DOHH2 (cell line): ENCODE data around the gene ORC2.

Experiments used
- H3F3A ChIP-seq: fragments of 200-600 bp; sonication (generic), shearing (Covaris generic); 2 replicates; pipeline ENCODE4 v1.6.0; 2016; ENCODE audit warnings: antibody characterized with exemption, mild to moderate bottlenecking; ENCODE audit not compliant: control insufficient read depth, insufficient read depth
- H3K27ac ChIP-seq: fragments of 200-600 bp; sonication (generic); 2 replicates; pipeline ENCODE4 v1.5.1; 2014; ENCODE audit warnings: low read depth, mild to moderate bottlenecking, low read length, moderate library complexity
- H3K27me3 ChIP-seq: fragments of 200-600 bp; sonication (generic); 2 replicates; pipeline ENCODE4 v1.6.1; 2014; ENCODE audit warnings: mild to moderate bottlenecking, low read length, mixed read lengths; ENCODE audit not compliant: control insufficient read depth
- H3K36me3 ChIP-seq: fragments of 200-600 bp; sonication (generic); 2 replicates; pipeline ENCODE4 v1.6.1; 2014; ENCODE audit warnings: mild to moderate bottlenecking, low read length, moderate library complexity, mixed read lengths; ENCODE audit not compliant: control insufficient read depth
- H3K4me1 ChIP-seq: fragments of 200-600 bp; sonication (generic); 2 replicates; pipeline ENCODE4 v1.6.1; 2014; ENCODE audit warnings: mild to moderate bottlenecking, low read length, mixed read lengths; ENCODE audit not compliant: control insufficient read depth
- H3K4me2 ChIP-seq: fragments of 200-600 bp; sonication (generic); 2 replicates; pipeline ENCODE4 v1.6.0; 2014; ENCODE audit warnings: mild to moderate bottlenecking, low read length, moderate library complexity
- H3K4me3 ChIP-seq: fragments of 200-600 bp; sonication (generic); 2 replicates; pipeline ENCODE4 v1.5.1; 2014; ENCODE audit warnings: mild to moderate bottlenecking, low read length, mixed read lengths
- H3K79me2 ChIP-seq: fragments of 200-600 bp; sonication (generic); 2 replicates; pipeline ENCODE4 v1.6.1; 2014; ENCODE audit warnings: mild to moderate bottlenecking, low read length, mixed read lengths; ENCODE audit not compliant: control insufficient read depth
- H3K9me2 ChIP-seq: fragments of 200-600 bp; sonication (generic); replicated peaks from 2 replicates; pipeline ENCODE4 v1.6.1; 2014; ENCODE audit warnings: mild to moderate bottlenecking, low read length, mixed read lengths; ENCODE audit not compliant: control insufficient read depth
- H3K9me3 ChIP-seq: fragments of 200-600 bp; sonication (generic); 2 replicates; pipeline ENCODE4 v1.6.1; 2014; ENCODE audit warnings: antibody characterized with exemption, low read length, mixed read lengths; ENCODE audit not compliant: control insufficient read depth, insufficient read depth
- H4K20me1 ChIP-seq: fragments of 200-600 bp; sonication (generic); 2 replicates; pipeline ENCODE4 v1.6.0; 2014; ENCODE audit warnings: low read depth, mild to moderate bottlenecking, antibody characterized with exemption, low read length, moderate library complexity; ENCODE audit not compliant: control insufficient read depth, insufficient read depth
- CTCF ChIP-seq: fragments of 200-600 bp; sonication (generic); IDR thresholded peaks from one replicate; pipeline ENCODE4 v1.5.1; 2014; ENCODE audit warnings: antibody characterized with exemption, mild to moderate bottlenecking, low read depth, low read length; ENCODE audit not compliant: poor library complexity, severe bottlenecking
- EZH2phosphoT487 ChIP-seq: fragments of 200-600 bp; sonication (generic); IDR thresholded peaks from 2 replicates; pipeline ENCODE4 v1.6.1; 2017; ENCODE audit warnings: borderline replicate concordance, mild to moderate bottlenecking, antibody characterized with exemption, low read length, moderate library complexity, mixed read lengths

The ORC2 gene

GRCh38 chr2:200877443-200877842 is 86.0 kb downstream of the ORC2 start:
- Histone ChIP-seq H3K27me3 (no peaks in the 10 kb centered on the region), H3F3A (no peaks in the 10 kb centered on the region), H3K79me2 (no peaks in the 10 kb centered on the region), H3K4me2 (no peak overlapping the region), H3K9me3 (no peaks in the 10 kb centered on the region), H3K27ac (no peak overlapping the region), H3K36me3 (peaks cover 76% of the 10 kb centered on the region), H4K20me1 (no peaks in the 10 kb centered on the region), H3K4me1 (no peaks in the 10 kb centered on the region), H3K9me2 (no peaks in the 10 kb centered on the region), H3K4me3 (no peak overlapping the region)
- TF ChIP-seq CTCF (no peak), EZH2phosphoT487 (no peak)

- no peaks in the 10 kb centered on the region for H3K9me3 ChIP-seq
- TF ChIP-seq CTCF: no peak
- TF ChIP-seq EZH2phosphoT487: no peak
- no peaks in the 10 kb centered on the region for H3K27me3 ChIP-seq
- H3K36me3 ChIP-seq: peaks cover 51% of the 10 kb centered on the region
- H3K4me2 ChIP-seq: no peak overlapping the region
- H3K4me1 ChIP-seq: peaks cover 8% of the 10 kb centered on the region
- no peak overlapping the region for H3K4me3 ChIP-seq
- H3K27ac ChIP-seq: no peak overlapping the region
- no peaks in the 10 kb centered on the region for H3K9me2 ChIP-seq
- peaks cover 3% of the 10 kb centered on the region; the same call in 1 of the 2 replicates for H3F3A ChIP-seq
- H3K79me2 ChIP-seq: no peaks in the 10 kb centered on the region
- H4K20me1 ChIP-seq: no peaks in the 10 kb centered on the region
Measured at GRCh38 chr2:200873560-200873959, 89.9 kb downstream of the ORC2 start.

GRCh38 chr2:200871151-200871550 is 92.3 kb downstream of the ORC2 start:
- TF ChIP-seq EZH2phosphoT487 (no peak), CTCF (no peak)
- Histone ChIP-seq H3K36me3 (peaks cover 35% of the 10 kb centered on the region), H3K9me2 (no peaks in the 10 kb centered on the region), H3K27ac (no peak overlapping the region), H3K27me3 (no peaks in the 10 kb centered on the region), H3K79me2 (no peaks in the 10 kb centered on the region), H4K20me1 (no peaks in the 10 kb centered on the region), H3K4me2 (no peak overlapping the region), H3K4me3 (no peak overlapping the region), H3K9me3 (no peaks in the 10 kb centered on the region), H3F3A (peaks cover 8% of the 10 kb centered on the region; the same call in 1 of the 2 replicates), H3K4me1 (peaks cover 14% of the 10 kb centered on the region)
